ENCODE results near the gene ZBTB24. TPM values are rescaled to one million over a fixed set of nuclear protein-coding genes. Genes with fewer than 3 reads are reported as not detected.

ZBTB24 gene
- total RNA-seq, 2 donors from 2014 or later: 9.2 to 9.8 TPM

DNA sequence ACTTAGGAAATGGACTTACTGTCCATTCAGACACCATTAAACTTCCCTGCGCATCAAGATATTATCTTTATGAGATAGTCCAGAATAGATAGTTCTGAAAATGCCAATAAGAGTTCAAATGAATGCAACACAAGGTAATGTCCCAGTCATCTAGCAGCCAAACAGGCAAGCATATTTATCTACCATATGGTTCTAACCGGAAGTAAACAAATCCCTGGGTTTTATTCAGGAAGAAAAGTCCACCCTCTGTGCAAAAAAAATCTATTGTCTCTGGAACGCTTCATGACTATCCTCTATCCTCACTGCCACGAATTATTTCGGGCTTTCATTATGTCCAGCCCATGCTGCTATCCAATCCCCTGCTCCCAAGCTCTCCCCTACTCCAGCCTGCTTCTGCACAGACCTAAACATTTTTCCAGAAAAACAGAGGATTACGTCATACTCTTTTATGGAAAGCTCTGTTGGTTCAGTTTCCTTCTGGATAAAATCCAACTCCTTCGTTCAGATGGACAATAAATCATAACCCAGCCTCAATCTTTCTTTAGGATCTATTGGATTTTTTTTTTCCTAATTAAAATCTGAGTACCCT lies 54.0 kb downstream of the ZBTB24 start:
- no peak for TF ChIP-seq CTCF (conservative IDR thresholded peaks at IDR 0.05)
- H3K36me3 ChIP-seq (ENCODE audit: control insufficient read depth, insufficient read depth, low read length): no peaks in the 10 kb centered on the region
- H3K4me3 Mint-ChIP-seq: no peak overlapping the region
- H3K27me3 Mint-ChIP-seq (ENCODE audit: insufficient read depth): no peaks in the 10 kb centered on the region
- no peak for DNase-seq
- no peaks in the 10 kb centered on the region for H3K36me3 Mint-ChIP-seq (ENCODE audit: low read depth)
- WGBS, 2 experiments (ENCODE audit: insufficient coverage in 1 of 2, insufficient read length in 1 of 2): 92 to 94% methylated on average over 7 of the region's 7 CpGs
- no peak overlapping the region for H3K27ac Mint-ChIP-seq
- H3K4me1 Mint-ChIP-seq: peaks cover 5% of the 10 kb centered on the region
- H3K4me3 ChIP-seq (ENCODE audit: low read length): no peak overlapping the region
- H3K27me3 ChIP-seq (ENCODE audit: control insufficient read depth, insufficient read depth, low read length, poor library complexity, severe bottlenecking): no peaks in the 10 kb centered on the region
- no peaks in the 10 kb centered on the region for H3K9me3 Mint-ChIP-seq
- no peak overlapping the region for H3K27ac ChIP-seq (ENCODE audit: low read depth, low read length)
- no peak overlapping the region for H3K9ac ChIP-seq (ENCODE audit: extremely low read depth, low read length, poor library complexity, severe bottlenecking)
- H3K9me3 ChIP-seq (ENCODE audit: control insufficient read depth, low read length): no peaks in the 10 kb centered on the region
- H3K4me1 ChIP-seq (ENCODE audit: control insufficient read depth, insufficient read depth, low read length): no peaks in the 10 kb centered on the region

GRCh38 chr6:109424946-109425345 lies 58.1 kb downstream of the ZBTB24 start:
- Mint-ChIP-seq H3K36me3 (ENCODE audit: low read depth) (no peaks in the 10 kb centered on the region), H3K4me1 (no peaks in the 10 kb centered on the region), H3K27ac (no peak overlapping the region), H3K27me3 (ENCODE audit: insufficient read depth) (no peaks in the 10 kb centered on the region), H3K9me3 (no peaks in the 10 kb centered on the region), H3K4me3 (no peak overlapping the region)
- Histone ChIP-seq H3K27ac (ENCODE audit: low read depth, low read length) (no peak overlapping the region), H3K4me1 (ENCODE audit: control insufficient read depth, insufficient read depth, low read length) (no peaks in the 10 kb centered on the region), H3K27me3 (ENCODE audit: control insufficient read depth, insufficient read depth, low read length, poor library complexity, severe bottlenecking) (no peaks in the 10 kb centered on the region), H3K4me3 (ENCODE audit: low read length) (no peak overlapping the region), H3K9ac (ENCODE audit: extremely low read depth, low read length, poor library complexity, severe bottlenecking) (no peak overlapping the region), H3K36me3 (ENCODE audit: control insufficient read depth, insufficient read depth, low read length) (no peaks in the 10 kb centered on the region), H3K9me3 (ENCODE audit: control insufficient read depth, low read length) (no peaks in the 10 kb centered on the region)
- no peak for DNase-seq
- TF ChIP-seq CTCF (conservative IDR thresholded peaks at IDR 0.05): no peak
- WGBS, 2 experiments (ENCODE audit: insufficient coverage in 1 of 2, insufficient read length in 1 of 2): 91 to 100% methylated on average over 1 to 2 of the region's 2 CpGs

- Histone ChIP-seq H3K4me3 (ENCODE audit: low read length) (no peak overlapping the region), H3K9ac (ENCODE audit: extremely low read depth, low read length, poor library complexity, severe bottlenecking) (no peak overlapping the region), H3K4me1 (ENCODE audit: control insufficient read depth, insufficient read depth, low read length) (no peaks in the 10 kb centered on the region), H3K27me3 (ENCODE audit: control insufficient read depth, insufficient read depth, low read length, poor library complexity, severe bottlenecking) (no peaks in the 10 kb centered on the region), H3K27ac (ENCODE audit: low read depth, low read length) (no peak overlapping the region), H3K9me3 (ENCODE audit: control insufficient read depth, low read length) (no peaks in the 10 kb centered on the region), H3K36me3 (ENCODE audit: control insufficient read depth, insufficient read depth, low read length) (no peaks in the 10 kb centered on the region)
- no peak for DNase-seq
- Mint-ChIP-seq H3K36me3 (ENCODE audit: low read depth) (no peaks in the 10 kb centered on the region), H3K9me3 (no peaks in the 10 kb centered on the region), H3K4me3 (no peak overlapping the region), H3K27ac (no peak overlapping the region), H3K4me1 (no peaks in the 10 kb centered on the region), H3K27me3 (ENCODE audit: insufficient read depth) (no peaks in the 10 kb centered on the region)
- no peak for TF ChIP-seq CTCF (conservative IDR thresholded peaks at IDR 0.05)
- WGBS, 2 experiments (ENCODE audit: insufficient coverage in 1 of 2, insufficient read length in 1 of 2): 60% methylated on average over 1 of the region's 1 CpG; no CpG with 5 or more reads in 1 of the 2 experiments
These were observed 61.8 kb downstream of the ZBTB24 start for GRCh38 chr6:109421184-109421583.

Measured in endodermal cell (in vitro differentiated cells).